HepG2 (cell line): ENCODE measurements around the gene ADGRG1. TPM values are rescaled to one million over a fixed set of nuclear protein-coding genes. Genes with fewer than 3 reads are reported as not detected.

ENCODE experiments used
- CSRNP2 ChIP-seq: sonication (generic); formaldehyde crosslinking; conservative IDR thresholded peaks from 2 replicates; pipeline ENCODE4 v1.8.0; 2022; ENCODE audit warnings: low read depth, missing genetic modification reagents
- ETV6 ChIP-seq: sonication (generic); formaldehyde crosslinking; conservative IDR thresholded peaks from 2 replicates; pipeline ENCODE4 v1.4.0; 2020; ENCODE audit warnings: missing genetic modification reagents
- FOXC1 ChIP-seq: sonication (generic); formaldehyde crosslinking; IDR thresholded peaks from 2 replicates; pipeline ENCODE4 v1.8.0; 2022; ENCODE audit warnings: mild to moderate bottlenecking, missing genetic modification reagents, borderline replicate concordance
- HINFP ChIP-seq: sonication (generic); formaldehyde crosslinking; IDR thresholded peaks from 2 replicates; pipeline ENCODE4 v1.4.0; 2020; ENCODE audit warnings: low read depth, mild to moderate bottlenecking, missing genetic modification reagents
- HMGXB4 ChIP-seq, 2 experiments: sonication (generic) in 1 of 2; formaldehyde crosslinking in 1 of 2; IDR thresholded peaks; 2 replicates each; pipeline versions ENCODE4 v1.4.0 to v1.6.1; 2018 to 2020; ENCODE audit warnings: missing genetic modification reagents in 2 of 2, borderline replicate concordance in 1 of 2, low read depth in 1 of 2, mild to moderate bottlenecking in 1 of 2, missing biosample characterization in 1 of 2
- HNF1B ChIP-seq: sonication (generic); formaldehyde crosslinking; IDR thresholded peaks from 2 replicates; pipeline ENCODE4 v1.5.1; 2020; ENCODE audit warnings: mild to moderate bottlenecking, moderate library complexity, missing genetic modification reagents
- IKZF5 ChIP-seq: IDR thresholded peaks from 2 replicates; pipeline ENCODE4 v1.6.1; 2018; ENCODE audit warnings: missing genetic modification reagents, mild to moderate bottlenecking, missing compliant biosample characterization
- JUND ChIP-seq: sonication (generic); formaldehyde crosslinking; IDR thresholded peaks from 2 replicates; pipeline ENCODE4 v1.8.0; 2022; ENCODE audit warnings: mild to moderate bottlenecking, missing genetic modification reagents
- MNT ChIP-seq: fragments of 450-650 bp; IDR thresholded peaks from 2 replicates; pipeline ENCODE4 v1.6.1; 2016
- MXI1 ChIP-seq: IDR thresholded peaks from 3 replicates; pipeline ENCODE4 v1.6.1; 2012; ENCODE audit warnings: low read depth, low read length, inconsistent platforms, borderline replicate concordance
- NR1H2 ChIP-seq: sonication (generic); formaldehyde crosslinking; IDR thresholded peaks from 2 replicates; pipeline ENCODE4 v1.8.1; 2022; ENCODE audit warnings: low read depth, missing genetic modification reagents, borderline replicate concordance
- RAD51 ChIP-seq: fragments of 450-650 bp; IDR thresholded peaks from 2 replicates; pipeline ENCODE4 v1.6.1; 2016; ENCODE audit warnings: borderline replicate concordance
- TEAD3 ChIP-seq: optimal IDR thresholded peaks from 2 replicates; pipeline ENCODE3; 2016; ENCODE audit warnings: borderline replicate concordance
- U2AF2 ChIP-seq: fragments of 200-400 bp; formaldehyde crosslinking; IDR thresholded peaks from 2 replicates; pipeline ENCODE4 v1.6.1; 2017; ENCODE audit warnings: low read depth, mild to moderate bottlenecking, low read length
- ZKSCAN1 ChIP-seq: fragments of 150-350 bp; IDR thresholded peaks from 2 replicates; pipeline ENCODE4 v1.6.1; 2014; ENCODE audit warnings: low read length
- ZNF230 ChIP-seq: sonication (generic); formaldehyde crosslinking; IDR thresholded peaks from 2 replicates; pipeline ENCODE4 v1.4.0; 2020; ENCODE audit warnings: mild to moderate bottlenecking, missing genetic modification reagents
- ZNF30 ChIP-seq: sonication (generic); formaldehyde crosslinking; IDR thresholded peaks from 2 replicates; pipeline ENCODE4 v1.5.0; 2020; ENCODE audit warnings: mild to moderate bottlenecking, missing genetic modification reagents
- ZNF513 ChIP-seq: sonication (generic); formaldehyde crosslinking; conservative IDR thresholded peaks from 2 replicates; pipeline ENCODE4 v1.5.0; 2020; ENCODE audit warnings: missing genetic modification reagents
- polyA plus RNA-seq, 8 experiments: library from polyadenylated mRNA; depleted of rRNA in 3 of 8; stranded (reverse) in 7 of 8; unstranded in 1 of 8; fragments of >200 nt; fragmentation: Illumina TruSeq in 4 of 8; extraction: Trizol in 4 of 8; gene quantifications; 2 replicates each; pipeline versions ENCODE4 v1.2.1 to v1.2.3, GENCODE V29; 2011 to 2016; ENCODE audit warnings: low read depth in 4 of 8, missing spikeins in 1 of 8, mixed read lengths in 1 of 8; ENCODE audit not compliant: insufficient read depth in 1 of 8
- total RNA-seq, 5 experiments: library from RNA; depleted of rRNA; stranded (reverse); fragments of >200 nt; fragmentation: Illumina TruSeq; extraction: Trizol; gene quantifications; 2 replicates each; pipeline ENCODE4 v1.2.3, GENCODE V29; 2016; ENCODE audit warnings: low read depth in 1 of 5

Gene ADGRG1
- total and polyA plus RNA-seq, 2 of the 13 experiments (the other 11 are each of a cell fraction or from before 2014, with no cell fraction given), result 2.7 to 5.9 TPM

- no peak for TF ChIP-seq HINFP
- TF ChIP-seq NR1H2 (CRISPR knock-in tag), result no peak
- peak; percentile 48; the same call in 1 of the 2 replicates for TF ChIP-seq IKZF5 (CRISPR knock-in tag)
- TF ChIP-seq MNT, result no peak
- TF ChIP-seq TEAD3 (CRISPR knock-in tag), result no peak
- TF ChIP-seq CSRNP2 (CRISPR knock-in tag), result no peak
- no peak for TF ChIP-seq ZKSCAN1
- no peak for TF ChIP-seq ZNF30 (CRISPR knock-in tag)
- no peak for TF ChIP-seq FOXC1 (CRISPR knock-in tag)
- no peak for TF ChIP-seq RAD51
- TF ChIP-seq ZNF230 (CRISPR knock-in tag), result no peak
- no peak for TF ChIP-seq ZNF513 (CRISPR knock-in tag)
- 0 out of 4 replicates have a peak, but pooled peaks of 1 of the 2 experiments have one; percentile 16 for TF ChIP-seq HMGXB4 (CRISPR knock-in tag; IDR thresholded peaks at IDR 0.05; ENCODE audit: borderline replicate concordance in 1 of 2, low read depth in 1 of 2)
- no peak for TF ChIP-seq ETV6
- 0 out of 2 replicates have a peak, but pooled peaks have one; percentile 44 for TF ChIP-seq HNF1B (CRISPR knock-in tag)
- TF ChIP-seq MXI1, result no peak
- no peak for TF ChIP-seq U2AF2
- TF ChIP-seq JUND (CRISPR knock-in tag), result no peak
Measured at GRCh38 chr16:57688487-57688986, 60.1 kb downstream of the ADGRG1 start (continued).
